Breast epithelium (tissue), 4 donors: Measurements from ENCODE around the gene FGFR3. TPM values are rescaled to one million over a fixed set of nuclear protein-coding genes. Genes with fewer than 3 reads are reported as not detected.

Source experiments
- DNase-seq, 2 donors: peaks; one replicate each; pipeline ENCODE4 v3.0.0-alpha.2; 2019; ENCODE audit warnings: low spot score in 2 of 2
- H3K27ac ChIP-seq, 2 donors: fragments of 200-600 bp; sonication (generic) in 1 of 2; one replicate each; pipeline ENCODE4 v1.5.1; 2016 to 2019; ENCODE audit warnings: mild to moderate bottlenecking in 1 of 2
- H3K27me3 ChIP-seq, 2 donors: fragments of 200-600 bp; sonication (generic) in 1 of 2; one replicate each; pipeline versions ENCODE4 v1.5.1 to v1.6.0; 2017 to 2019; ENCODE audit warnings: control low read depth in 1 of 2, mild to moderate bottlenecking in 1 of 2
- H3K36me3 ChIP-seq: fragments of 200-600 bp; one replicate; pipeline ENCODE4 v1.5.1; 2019
- H3K4me1 ChIP-seq, 2 donors: fragments of 200-600 bp; sonication (generic); one replicate each; pipeline ENCODE4 v1.5.1; 2016 to 2019; ENCODE audit warnings: control low read depth in 1 of 2
- H3K4me3 ChIP-seq, 3 donors: fragments of 200-600 bp; sonication (generic); 1 replicate in 2 of 3; 2 replicates in 1 of 3; pipeline ENCODE4 v1.5.1; 2016 to 2019; ENCODE audit warnings: mild to moderate bottlenecking in 3 of 3, moderate library complexity in 2 of 3
- H3K9me3 ChIP-seq, 2 donors: fragments of 200-600 bp; sonication (generic) in 1 of 2; one replicate each; pipeline ENCODE4 v1.5.1; 2016 to 2019; ENCODE audit warnings: control low read depth in 1 of 2
- CTCF ChIP-seq, 3 donors: fragments of 450-650 bp; IDR thresholded peaks; one replicate each; pipeline ENCODE4 v1.5.1; 2016 to 2017; ENCODE audit warnings: antibody characterized with exemption in 3 of 3, mild to moderate bottlenecking in 3 of 3, moderate library complexity in 3 of 3
- POLR2A ChIP-seq: fragments of 450-650 bp; IDR thresholded peaks from one replicate; pipeline ENCODE4 v1.6.1; 2016; ENCODE audit warnings: antibody characterized with exemption, mild to moderate bottlenecking, moderate library complexity
- POLR2AphosphoS5 ChIP-seq, 3 donors: sonication (generic); formaldehyde crosslinking; IDR thresholded peaks; one replicate each; pipeline ENCODE4 v1.6.1; 2017; ENCODE audit warnings: antibody characterized with exemption in 3 of 3
- intact Hi-C: fragments of 100-400 bp; cut with DNase I; formaldehyde crosslinking; loops from one replicate; pipeline ENCODE4 v1.15.1; 2023; ENCODE audit warnings: low total_unique reads
- total RNA-seq, 3 donors: library from RNA; depleted of rRNA; stranded (reverse); fragments of >200 nt; gene quantifications; one replicate each; pipeline ENCODE4 v1.1.0, GENCODE V29; 2016

FGFR3 gene
- 1 to 10 TPM in 2 of 3 donors, under 1 TPM in 1; 0.80 to 3.5 (median 2.0) TPM for total RNA-seq

GRCh38 chr4:1792832-1793495 lies at the start of gene FGFR3:
Gene FGFR3 (plus strand): TSS chr4:1793293. CDS start chr4:1793935, 642 bp downstream.
- no peak within 1 kb of the TSS for H3K27ac ChIP-seq
- no peaks in the 10 kb centered on the region for H3K36me3 ChIP-seq
- intact Hi-C loops: loop anchor here (10.0 kb wide), 1 partner anchor 138 kb away; no protein-coding TSS in a partner anchor
- H3K9me3 ChIP-seq: no peaks in the 10 kb centered on the region
- peak within 1 kb of the TSS; percentile 41 to 79 (median 55) for H3K4me3 ChIP-seq
- peaks cover 14 to 17% of the 10 kb centered on the region in 2 donors for H3K4me1 ChIP-seq
- TF ChIP-seq POLR2AphosphoS5 (IDR thresholded peaks at IDR 0.05): no peak
- TF ChIP-seq POLR2A: no peak
- no peak for TF ChIP-seq CTCF (IDR thresholded peaks at IDR 0.05)
- peaks cover 16 to 41% of the 10 kb centered on the region in 2 donors for H3K27me3 ChIP-seq
- DNase-seq: no peak

- TF ChIP-seq POLR2A: no peak
- TF ChIP-seq POLR2AphosphoS5 (IDR thresholded peaks at IDR 0.05): no peak
- TF ChIP-seq CTCF (IDR thresholded peaks at IDR 0.05): no peak
- H3K4me1 ChIP-seq: no peaks in the 10 kb centered on the region
- intact Hi-C loops: no loop called here
- no peak overlapping the region for H3K27ac ChIP-seq
- DNase-seq: no peak
- H3K4me3 ChIP-seq: no peak overlapping the region
- H3K9me3 ChIP-seq: peaks cover 3 to 5% of the 10 kb centered on the region in 2 donors
- no peaks in the 10 kb centered on the region for H3K36me3 ChIP-seq
- H3K27me3 ChIP-seq: no peaks in the 10 kb centered on the region
These were observed 49.5 kb upstream of the FGFR3 start for GRCh38 chr4:1743551-1743950.

- Histone ChIP-seq H3K4me3 (no peak overlapping the region), H3K27me3 (no peaks in the 10 kb centered on the region), H3K36me3 (no peaks in the 10 kb centered on the region), H3K9me3 (peaks cover 1% of the 10 kb centered on the region in 2 donors), H3K4me1 (no peaks in the 10 kb centered on the region), H3K27ac (no peak overlapping the region)
- TF ChIP-seq POLR2A (no peak), POLR2AphosphoS5 (IDR thresholded peaks at IDR 0.05) (no peak), CTCF (IDR thresholded peaks at IDR 0.05) (no peak)
- intact Hi-C loops: no loop called here
- DNase-seq: no peak
These were observed 49.1 kb upstream of the FGFR3 start for GRCh38 chr4:1743975-1744374.

GRCh38 chr4:1744552-1744951 lies 48.5 kb upstream of the FGFR3 start:
- TF ChIP-seq POLR2A (no peak), POLR2AphosphoS5 (IDR thresholded peaks at IDR 0.05) (no peak), CTCF (IDR thresholded peaks at IDR 0.05) (no peak)
- no peak overlapping the region for H3K27ac ChIP-seq
- no peak overlapping the region for H3K4me3 ChIP-seq
- H3K4me1 ChIP-seq: no peaks in the 10 kb centered on the region
- intact Hi-C loops: no loop called here
- no peaks in the 10 kb centered on the region for H3K27me3 ChIP-seq
- H3K9me3 ChIP-seq: no peaks in the 10 kb centered on the region
- no peaks in the 10 kb centered on the region for H3K36me3 ChIP-seq
- DNase-seq: no peak

GRCh38 chr4:1745165-1745564 lies 47.9 kb upstream of the FGFR3 start:
- DNase-seq: no peak
- no peak for TF ChIP-seq CTCF (IDR thresholded peaks at IDR 0.05)
- no peak for TF ChIP-seq POLR2AphosphoS5 (IDR thresholded peaks at IDR 0.05)
- no peak for TF ChIP-seq POLR2A
- Histone ChIP-seq H3K27ac (no peak overlapping the region), H3K36me3 (no peaks in the 10 kb centered on the region), H3K4me3 (no peak overlapping the region), H3K4me1 (no peaks in the 10 kb centered on the region), H3K27me3 (no peaks in the 10 kb centered on the region), H3K9me3 (no peaks in the 10 kb centered on the region)
- intact Hi-C loops: loop anchor here (5.0 kb wide), 1 partner anchor 67 kb away; no protein-coding TSS in a partner anchor
